Common myeloid progenitor, CD34-positive (primary cell): ENCODE results near the gene PAXIP1.

Source experiments
- CTCF ChIA-PET: fragments of 350-600 bp; sonication (Branson Sonifier 250); formaldehyde crosslinking; loops from one replicate; lab custom pipeline; 2021; ENCODE audit warnings: antibody characterized with exemption; lab: Charles Lee
- POLR2A ChIA-PET: fragments of 350-600 bp; sonication (Branson Sonifier 250); formaldehyde crosslinking; loops from one replicate; lab custom pipeline; 2021; ENCODE audit warnings: antibody characterized with exemption; lab: Charles Lee
- DNase-seq, 3 donors: peaks; one replicate each; pipeline versions ENCODE4 v3.0.0 to v3.0.0-alpha.2; 2013
- H3K27ac ChIP-seq, 2 experiments: 1 replicate in 1 of 2; 2 replicates in 1 of 2; pipeline ENCODE4 v1.7.0; 2013; ENCODE audit warnings: inconsistent platforms in 2 of 2, low read length in 2 of 2, mild to moderate bottlenecking in 2 of 2, low read depth in 1 of 2, moderate library complexity in 1 of 2; ENCODE audit not compliant: severe bottlenecking in 2 of 2, insufficient read depth in 1 of 2, poor library complexity in 1 of 2
- H3K27me3 ChIP-seq, 5 experiments: replicated peaks in 2 of 5; 1 replicate in 3 of 5; 2 replicates in 2 of 5; pipeline versions ENCODE4 v1.6.1 to v1.7.0; 2013; ENCODE audit warnings: low read length in 4 of 5, mild to moderate bottlenecking in 2 of 5, moderate library complexity in 2 of 5, inconsistent platforms in 1 of 5; ENCODE audit not compliant: insufficient read depth in 5 of 5, control insufficient read depth in 4 of 5
- H3K36me3 ChIP-seq, 4 experiments: 1 replicate in 2 of 4; 2 replicates in 2 of 4; pipeline versions ENCODE4 v1.6.1 to v1.7.0; 2013; ENCODE audit warnings: low read length in 3 of 4, control low read depth in 1 of 4, mild to moderate bottlenecking in 1 of 4; ENCODE audit not compliant: control insufficient read depth in 4 of 4, insufficient read depth in 4 of 4
- H3K4me1 ChIP-seq, 4 experiments: 1 replicate in 3 of 4; 2 replicates in 1 of 4; pipeline versions ENCODE4 v1.6.1 to v1.7.1; 2013; ENCODE audit warnings: low read length in 3 of 4, mild to moderate bottlenecking in 3 of 4, control low read depth in 1 of 4, inconsistent platforms in 1 of 4, moderate library complexity in 1 of 4; ENCODE audit not compliant: control insufficient read depth in 4 of 4, insufficient read depth in 4 of 4; ENCODE audit errors: control extremely low read depth in 1 of 4
- H3K4me3 ChIP-seq, 7 experiments: 1 replicate in 4 of 7; 2 replicates in 3 of 7; pipeline versions ENCODE4 v1.5.1 to v1.7.0; 2013; ENCODE audit warnings: mild to moderate bottlenecking in 7 of 7, low read length in 6 of 7, moderate library complexity in 6 of 7, inconsistent platforms in 2 of 7, low read depth in 2 of 7, control low read depth in 1 of 7; ENCODE audit not compliant: insufficient read depth in 4 of 7, control insufficient read depth in 1 of 7; ENCODE audit errors: extremely low read depth in 1 of 7
- H3K9me3 ChIP-seq, 5 experiments: 1 replicate in 4 of 5; 2 replicates in 1 of 5; pipeline versions ENCODE4 v1.6.1 to v1.7.1; 2013; ENCODE audit warnings: low read length in 4 of 5, mild to moderate bottlenecking in 2 of 5, inconsistent platforms in 1 of 5, low read depth in 1 of 5, moderate library complexity in 1 of 5; ENCODE audit not compliant: control insufficient read depth in 4 of 5, insufficient read depth in 2 of 5; ENCODE audit errors: control extremely low read depth in 1 of 5
- WGBS: methylation state at CpG from one replicate; pipeline ENCODE4 v1.1.5; 2013; ENCODE audit not compliant: insufficient coverage; 5-methylcytosine and 5-hydroxymethylcytosine counted together

The PAXIP1 gene

GRCh38 chr7:155032978-155033377 lies 30.1 kb upstream of the PAXIP1 start:
- CTCF ChIA-PET, result no interaction called here

GRCh38 chr7:155027879-155028278 lies 25.0 kb upstream of the PAXIP1 start:
- no peak for DNase-seq
- no peak overlapping the region for H3K27ac ChIP-seq
- peaks cover 0 to under 1% (median 0%) of the 10 kb centered on the region in 5 experiments for H3K27me3 ChIP-seq
- ChIA-PET POLR2A (no interaction called here), CTCF (no interaction called here)
- H3K4me1 ChIP-seq, result no peaks in the 10 kb centered on the region
- peaks cover 0 to 3% (median 0%) of the 10 kb centered on the region in 5 experiments for H3K9me3 ChIP-seq
- no peaks in the 10 kb centered on the region for H3K36me3 ChIP-seq
- no CpG with 5 or more reads among the region's 1 CpG for WGBS
- no peak overlapping the region for H3K4me3 ChIP-seq

More at GRCh38 chr7:155032978-155033377, 30.1 kb upstream of the PAXIP1 start:
- Histone ChIP-seq H3K4me1 (no peaks in the 10 kb centered on the region), H3K27me3 (no peaks in the 10 kb centered on the region), H3K4me3 (no peak overlapping the region), H3K36me3 (no peaks in the 10 kb centered on the region), H3K27ac (no peak overlapping the region), H3K9me3 (peaks cover 0 to 2% (median 0%) of the 10 kb centered on the region in 5 experiments)
- no peak for DNase-seq
- 87% methylated on average over 5 of the region's 6 CpGs for WGBS
- POLR2A ChIA-PET, result no interaction called here

- no peaks in the 10 kb centered on the region for H3K36me3 ChIP-seq
- no peak for DNase-seq
- H3K9me3 ChIP-seq, result peaks cover 0 to 3% (median 0%) of the 10 kb centered on the region in 5 experiments
- WGBS, result 71% methylated on average over 5 of the region's 7 CpGs
- no peak overlapping the region for H3K27ac ChIP-seq
- no peaks in the 10 kb centered on the region for H3K4me1 ChIP-seq
- ChIA-PET CTCF (interaction anchor here (1.0 kb wide), 1 partner anchor 575 kb away, joined by 3 read pairs; no protein-coding TSS in a partner anchor), POLR2A (no interaction called here)
- H3K4me3 ChIP-seq, result no peak overlapping the region
- H3K27me3 ChIP-seq, result peaks cover 0 to 6% (median 2%) of the 10 kb centered on the region in 5 experiments
These were observed 18.8 kb upstream of the PAXIP1 start for GRCh38 chr7:155021699-155022145.

DNA sequence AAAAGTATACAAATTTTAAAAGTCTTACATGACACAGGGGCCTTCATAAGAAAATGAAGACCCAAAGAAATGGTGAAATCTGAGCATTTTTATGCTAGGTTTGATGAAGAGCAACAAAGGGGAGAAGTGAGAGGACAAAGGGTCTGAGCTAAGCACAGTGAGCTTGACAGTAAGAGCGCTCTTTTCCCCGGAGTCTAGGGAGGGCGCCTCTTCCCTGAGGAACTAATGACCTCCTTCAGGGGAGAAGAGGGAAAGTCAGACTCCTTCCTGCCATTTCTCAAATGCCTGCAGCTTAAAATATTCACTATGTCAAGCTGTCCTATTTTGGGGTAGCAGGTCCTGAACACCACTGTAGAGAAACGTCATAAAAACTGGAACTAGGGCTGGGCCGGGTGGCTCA lies 18.1 kb upstream of the PAXIP1 start:
- ChIA-PET POLR2A (no interaction called here), CTCF (no interaction called here)
- Histone ChIP-seq H3K27ac (no peak overlapping the region), H3K27me3 (peaks cover 0 to 6% (median 2%) of the 10 kb centered on the region in 5 experiments), H3K9me3 (no peaks in the 10 kb centered on the region), H3K4me3 (no peak overlapping the region), H3K4me1 (no peaks in the 10 kb centered on the region), H3K36me3 (no peaks in the 10 kb centered on the region)
- DNase-seq, result no peak
- 58% methylated on average over 4 of the region's 5 CpGs for WGBS

DNA sequence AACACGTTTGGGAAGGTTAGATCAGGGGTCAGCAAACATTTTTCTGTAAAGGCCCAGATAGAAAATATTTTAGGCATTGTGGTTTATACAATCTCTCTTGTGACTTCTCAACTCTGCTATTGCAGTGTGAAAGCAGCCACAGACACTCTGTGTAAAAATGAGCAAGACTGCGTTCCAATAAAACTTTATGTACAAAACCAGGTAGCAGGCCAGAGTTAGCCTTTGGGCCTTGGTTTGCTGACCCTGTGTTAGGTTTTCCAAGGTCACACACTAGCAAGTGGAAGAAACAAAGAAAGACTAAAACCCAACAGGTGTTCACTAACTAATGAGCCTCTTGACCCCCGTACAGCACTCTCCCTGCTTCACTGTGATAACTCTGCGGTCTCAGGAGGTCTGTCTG lies 14.9 kb upstream of the PAXIP1 start:
- WGBS, result 93% methylated on average over 3 of the region's 4 CpGs

GRCh38 chr7:155011086-155011485 lies 8.2 kb upstream of the PAXIP1 start:
- Histone ChIP-seq H3K27ac (no peak overlapping the region), H3K4me3 (no peak overlapping the region), H3K9me3 (no peaks in the 10 kb centered on the region), H3K27me3 (peaks cover 0 to 6% (median 0%) of the 10 kb centered on the region in 5 experiments), H3K4me1 (no peaks in the 10 kb centered on the region), H3K36me3 (no peaks in the 10 kb centered on the region)
- POLR2A ChIA-PET, result no interaction called here
- CTCF ChIA-PET, result interaction anchor here (0.7 to 1.8 kb wide), 4 partner anchors 10 to 365 kb away, joined by 3 to 5 read pairs (median 4); no protein-coding TSS in a partner anchor
- no CpG with 5 or more reads among the region's 4 CpGs for WGBS
- DNase-seq, result no peak

More for the DNA sequence above, 14.9 kb upstream of the PAXIP1 start:
- Histone ChIP-seq H3K27ac (no peak overlapping the region), H3K4me1 (no peaks in the 10 kb centered on the region), H3K4me3 (no peak overlapping the region), H3K27me3 (peaks cover 0 to 9% (median 2%) of the 10 kb centered on the region in 5 experiments), H3K9me3 (no peaks in the 10 kb centered on the region), H3K36me3 (no peaks in the 10 kb centered on the region)
- no peak for DNase-seq
- POLR2A ChIA-PET, result no interaction called here
- CTCF ChIA-PET, result interaction anchor here (1.8 kb wide), 1 partner anchor 9 kb away, joined by 7 read pairs; no protein-coding TSS in a partner anchor

GRCh38 chr7:155009570-155010157 lies 6.7 kb upstream of the PAXIP1 start:
- Histone ChIP-seq H3K4me3 (no peak overlapping the region), H3K4me1 (peaks cover 0 to 4% (median under 1%) of the 10 kb centered on the region in 4 experiments), H3K27ac (no peak overlapping the region), H3K9me3 (no peaks in the 10 kb centered on the region), H3K36me3 (no peaks in the 10 kb centered on the region), H3K27me3 (peaks cover 0 to 2% (median 0%) of the 10 kb centered on the region in 5 experiments)
- DNase-seq, result peak; percentile 25 to 58 (median 49)
- POLR2A ChIA-PET, result no interaction called here
- CTCF ChIA-PET, result interaction anchor here (0.9 to 2.6 kb wide), 7 partner anchors 8 to 366 kb away, joined by 3 to 16 read pairs (median 3); no protein-coding TSS in a partner anchor
- 83% methylated on average over 3 of the region's 3 CpGs for WGBS
